NCI-H82 (cell line): ENCODE results near the gene TMEM100.
A peak's percentile ranks its signal among the peaks of the same experiment; 100 is the strongest.

Source experiments
- DNase-seq: peaks from one replicate; lab custom pipeline; 2025; lab: John Stamatoyannopoulos, UW

TMEM100 gene

GRCh38 chr17:55717898-55718735 is 4.5 kb downstream of the TMEM100 start:
- DNase-seq: peak; percentile 82

- no peak for DNase-seq
Observed at GRCh38 chr17:55717432-55717831, 5.2 kb downstream of the TMEM100 start.

- DNase-seq: no peak
Observed at GRCh38 chr17:55710829-55711496, 11.7 kb downstream of the TMEM100 start.

- DNase-seq: no peak
Observed at GRCh38 chr17:55710410-55710809, 12.3 kb downstream of the TMEM100 start.

- no peak for DNase-seq
Observed at GRCh38 chr17:55709984-55710383, 12.7 kb downstream of the TMEM100 start.

GRCh38 chr17:55709440-55709839 is 13.2 kb downstream of the TMEM100 start:
- no peak for DNase-seq

GRCh38 chr17:55708175-55708974 is 14.3 kb downstream of the TMEM100 start:
- no peak for DNase-seq

GRCh38 chr17:55706808-55707773 is 15.6 kb downstream of the TMEM100 start:
- DNase-seq: peak; percentile 7

- no peak for DNase-seq
Observed at GRCh38 chr17:55705847-55706246, 16.8 kb downstream of the TMEM100 start.

GRCh38 chr17:55704401-55704800 is 18.3 kb downstream of the TMEM100 start:
- no peak for DNase-seq

- no peak for DNase-seq
Observed at GRCh38 chr17:55702150-55702549, 20.5 kb downstream of the TMEM100 start.

GRCh38 chr17:55699181-55699860 is 23.3 kb downstream of the TMEM100 start:
- no peak for DNase-seq

GRCh38 chr17:55694286-55694910 is 28.3 kb downstream of the TMEM100 start:
- no peak for DNase-seq

- no peak for DNase-seq
Observed at GRCh38 chr17:55693254-55694216, 29.1 kb downstream of the TMEM100 start.

- DNase-seq: no peak
Observed at GRCh38 chr17:55692276-55692675, 30.4 kb downstream of the TMEM100 start.

GRCh38 chr17:55691666-55692065 is 31.0 kb downstream of the TMEM100 start:
- DNase-seq: no peak

GRCh38 chr17:55690105-55690508 is 32.6 kb downstream of the TMEM100 start:
- no peak for DNase-seq

GRCh38 chr17:55689672-55690071 is 33.0 kb downstream of the TMEM100 start:
- DNase-seq: no peak

- no peak for DNase-seq
Observed at GRCh38 chr17:55688057-55688456, 34.6 kb downstream of the TMEM100 start.
